Calu3 (cell line): ENCODE results near the gene PAX5. TPM values are rescaled to one million over a fixed set of nuclear protein-coding genes. Genes with fewer than 3 reads are reported as not detected.

Experiments used
- BruUV-seq: library from RNA; stranded (reverse); fragments of 400-500 nt; replicated peaks from 2 replicates; lab custom pipeline; 2021; lab: Mats Ljungman, UMichigan
- CTCF ChIA-PET: fragments of 300-600 bp; sonication (Branson Sonifier 250); formaldehyde crosslinking; loops from one replicate; lab custom pipeline; 2022; ENCODE audit warnings: antibody characterized with exemption; lab: Charles Lee
- DNase-seq: peaks from one replicate; pipeline ENCODE4 v3.0.0; 2022
- H3K27ac Mint-ChIP-seq: one replicate; pipeline ENCODE4 v1.8.0; 2022; ENCODE audit warnings: mixed read lengths; ENCODE audit not compliant: unreplicated experiment
- H3K27me3 Mint-ChIP-seq: one replicate; pipeline ENCODE4 v1.8.0; 2022; ENCODE audit warnings: mixed read lengths; ENCODE audit not compliant: unreplicated experiment
- H3K36me3 Mint-ChIP-seq: one replicate; pipeline ENCODE4 v1.8.0; 2022; ENCODE audit warnings: mild to moderate bottlenecking, moderate library complexity, mixed read lengths; ENCODE audit not compliant: insufficient read depth, unreplicated experiment
- H3K4me1 Mint-ChIP-seq: one replicate; pipeline ENCODE4 v1.8.0; 2022; ENCODE audit warnings: mild to moderate bottlenecking, low read depth, mixed read lengths; ENCODE audit not compliant: unreplicated experiment
- H3K4me3 Mint-ChIP-seq: one replicate; pipeline ENCODE4 v1.8.0; 2022; ENCODE audit warnings: mild to moderate bottlenecking, low read depth, moderate library complexity, mixed read lengths; ENCODE audit not compliant: unreplicated experiment
- H3K9me3 Mint-ChIP-seq: one replicate; pipeline ENCODE4 v1.8.0; 2022; ENCODE audit warnings: low read depth, mixed read lengths; ENCODE audit not compliant: unreplicated experiment
- intact Hi-C: fragments of 100-400 bp; cut with micrococcal nuclease; formaldehyde crosslinking; loops from one replicate; pipeline ENCODE4 v1.10.0; 2022; ENCODE audit not compliant: unreplicated experiment
- total RNA-seq: library from RNA; stranded (reverse); gene quantifications from 2 replicates; pipeline ENCODE4 v1.2.3, GENCODE V29; 2022
- TF ChIP-seq, protein P1 (sequence below): fragments of 200-600 bp; IDR thresholded peaks from one replicate; pipeline ENCODE4 v1.8.0; 2022; ENCODE audit warnings: antibody characterized with exemption; ENCODE audit not compliant: unreplicated experiment

The PAX5 gene
- total RNA-seq, 1 experiment from 2014 or later, result not detected

GRCh38 chr9:36900136-36900855 is 133.8 kb downstream of the PAX5 start:
- H3K27me3 Mint-ChIP-seq, result peaks cover 49% of the 10 kb centered on the region
- intact Hi-C loops, result no loop called here
- no peak overlapping the region for H3K4me3 Mint-ChIP-seq
- TF ChIP-seq, protein P1, sequence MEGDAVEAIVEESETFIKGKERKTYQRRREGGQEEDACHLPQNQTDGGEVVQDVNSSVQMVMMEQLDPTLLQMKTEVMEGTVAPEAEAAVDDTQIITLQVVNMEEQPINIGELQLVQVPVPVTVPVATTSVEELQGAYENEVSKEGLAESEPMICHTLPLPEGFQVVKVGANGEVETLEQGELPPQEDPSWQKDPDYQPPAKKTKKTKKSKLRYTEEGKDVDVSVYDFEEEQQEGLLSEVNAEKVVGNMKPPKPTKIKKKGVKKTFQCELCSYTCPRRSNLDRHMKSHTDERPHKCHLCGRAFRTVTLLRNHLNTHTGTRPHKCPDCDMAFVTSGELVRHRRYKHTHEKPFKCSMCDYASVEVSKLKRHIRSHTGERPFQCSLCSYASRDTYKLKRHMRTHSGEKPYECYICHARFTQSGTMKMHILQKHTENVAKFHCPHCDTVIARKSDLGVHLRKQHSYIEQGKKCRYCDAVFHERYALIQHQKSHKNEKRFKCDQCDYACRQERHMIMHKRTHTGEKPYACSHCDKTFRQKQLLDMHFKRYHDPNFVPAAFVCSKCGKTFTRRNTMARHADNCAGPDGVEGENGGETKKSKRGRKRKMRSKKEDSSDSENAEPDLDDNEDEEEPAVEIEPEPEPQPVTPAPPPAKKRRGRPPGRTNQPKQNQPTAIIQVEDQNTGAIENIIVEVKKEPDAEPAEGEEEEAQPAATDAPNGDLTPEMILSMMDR, result no peak
- CTCF ChIA-PET, result no interaction called here
- BruUV-seq, result no TSS peak
- H3K4me1 Mint-ChIP-seq, result no peaks in the 10 kb centered on the region
- H3K36me3 Mint-ChIP-seq, result peaks cover 5% of the 10 kb centered on the region
- no peak overlapping the region for H3K27ac Mint-ChIP-seq
- DNase-seq, result no peak
- H3K9me3 Mint-ChIP-seq, result no peaks in the 10 kb centered on the region

DNA sequence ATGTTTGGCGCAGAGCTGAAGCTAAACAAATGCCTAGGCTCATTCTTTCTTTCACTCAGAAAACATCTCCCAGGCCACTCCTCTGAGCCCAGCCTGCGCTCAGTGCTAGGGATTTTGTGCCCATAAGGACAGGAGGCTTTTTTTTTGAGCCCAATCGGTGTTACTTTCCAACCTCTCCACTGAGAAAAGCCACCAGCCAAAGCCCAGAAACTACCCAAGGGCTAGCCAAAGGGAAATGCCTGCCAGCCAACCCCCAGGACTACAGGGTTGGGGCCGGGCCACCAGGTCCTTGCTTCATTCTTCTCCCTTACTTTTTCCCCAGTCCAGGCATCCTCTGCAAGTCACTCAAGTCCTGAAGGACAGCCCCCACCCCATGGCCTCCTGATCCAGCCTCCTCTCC is 134.7 kb downstream of the PAX5 start:
- H3K9me3 Mint-ChIP-seq, result no peaks in the 10 kb centered on the region
- no peak for DNase-seq
- H3K36me3 Mint-ChIP-seq, result peaks cover 3% of the 10 kb centered on the region
- TF ChIP-seq, protein P1, result no peak
- CTCF ChIA-PET, result no interaction called here
- H3K4me1 Mint-ChIP-seq, result no peaks in the 10 kb centered on the region
- H3K4me3 Mint-ChIP-seq, result no peak overlapping the region
- H3K27ac Mint-ChIP-seq, result no peak overlapping the region
- peaks cover 44% of the 10 kb centered on the region for H3K27me3 Mint-ChIP-seq
- no TSS peak for BruUV-seq
- intact Hi-C loops, result no loop called here

DNA sequence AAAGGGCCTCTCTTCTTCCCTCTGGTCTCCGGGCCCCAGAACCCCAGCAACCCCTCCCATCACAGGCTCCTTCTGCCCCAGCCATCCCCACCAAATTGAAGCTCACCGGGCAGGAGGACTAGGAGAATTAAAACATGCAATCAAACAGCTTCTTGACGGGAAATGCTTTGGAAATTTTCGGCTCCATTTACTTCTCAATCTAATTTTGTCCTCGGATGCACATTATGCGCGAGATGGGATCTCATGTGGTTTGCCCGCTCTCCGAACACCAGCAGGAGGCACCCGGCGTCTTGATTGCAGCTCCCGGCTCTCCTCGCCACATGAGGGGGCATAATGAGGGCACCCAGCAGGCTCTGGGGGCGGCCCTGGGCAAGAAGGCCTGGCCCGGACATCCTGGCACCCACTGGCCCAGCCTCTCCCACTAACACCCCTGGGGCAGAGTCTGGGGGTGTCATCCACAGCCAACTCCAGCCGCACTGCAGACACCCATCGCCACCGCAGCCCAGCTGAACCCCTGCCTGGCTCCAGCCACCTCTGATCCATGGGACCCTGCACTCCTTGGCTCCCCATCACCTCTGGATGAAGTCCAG is 135.5 kb downstream of the PAX5 start:
- CTCF ChIA-PET, result no interaction called here
- H3K9me3 Mint-ChIP-seq, result no peaks in the 10 kb centered on the region
- no peak for DNase-seq
- no peaks in the 10 kb centered on the region for H3K4me1 Mint-ChIP-seq
- no peak overlapping the region for H3K27ac Mint-ChIP-seq
- peaks cover 49% of the 10 kb centered on the region for H3K27me3 Mint-ChIP-seq
- TF ChIP-seq, protein P1, result no peak
- BruUV-seq, result no TSS peak
- peaks cover 3% of the 10 kb centered on the region for H3K36me3 Mint-ChIP-seq
- H3K4me3 Mint-ChIP-seq, result no peak overlapping the region
- intact Hi-C loops, result no loop called here

DNA sequence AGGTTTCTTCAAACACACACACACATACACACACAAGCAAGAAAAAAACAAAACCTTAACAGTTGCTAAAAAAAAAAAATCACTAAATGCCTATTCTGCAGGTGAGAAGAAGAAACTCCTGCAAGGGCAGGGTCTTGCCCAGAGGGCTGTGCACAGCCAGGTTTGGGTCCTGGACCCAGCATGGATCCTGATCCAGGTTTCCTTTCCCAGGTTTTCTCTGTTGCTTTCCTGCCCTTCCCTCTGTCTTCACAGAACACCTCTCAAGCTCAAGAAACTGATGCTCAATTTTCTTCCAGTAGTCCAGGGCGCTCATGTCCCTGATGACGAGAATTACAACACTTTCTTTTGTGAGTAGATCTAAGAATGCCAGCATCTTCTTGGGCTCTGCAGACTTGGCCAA is 136.6 kb downstream of the PAX5 start:
- BruUV-seq, result no TSS peak
- Mint-ChIP-seq H3K27ac (no peak overlapping the region), H3K36me3 (peaks cover 3% of the 10 kb centered on the region)

More for the DNA sequence above, 136.6 kb downstream of the PAX5 start:
- TF ChIP-seq, protein P1, result no peak
- Mint-ChIP-seq H3K4me3 (no peak overlapping the region), H3K4me1 (no peaks in the 10 kb centered on the region), H3K27me3 (peaks cover 60% of the 10 kb centered on the region), H3K9me3 (no peaks in the 10 kb centered on the region)
- DNase-seq, result no peak
- CTCF ChIA-PET, result no interaction called here
- intact Hi-C loops, result no loop called here
